Fibroblast of lung (primary cell): Measurements from ENCODE around the gene TBCK. TPM values are rescaled to one million over a fixed set of nuclear protein-coding genes. Genes with fewer than 3 reads are reported as not detected.

ENCODE experiments used
- DNase-seq, 2 donors: peaks; one replicate each; pipeline versions ENCODE4 v3.0.0 to v3.0.0-alpha.2; 2010; ENCODE audit warnings: low read depth in 2 of 2
- H2AFZ ChIP-seq: 2 replicates; pipeline ENCODE4 v1.5.1; 2012; ENCODE audit warnings: low read length, control low read depth, inconsistent platforms
- H3K27ac ChIP-seq: 2 replicates; pipeline ENCODE4 v1.5.1; 2011; ENCODE audit warnings: low read length, control low read depth; ENCODE audit not compliant: insufficient read depth
- H3K27me3 ChIP-seq: 2 replicates; pipeline ENCODE4 v1.5.1; 2011; ENCODE audit warnings: mild to moderate bottlenecking, low read length; ENCODE audit not compliant: control insufficient read depth, insufficient read depth
- H3K36me3 ChIP-seq: 2 replicates; pipeline ENCODE4 v1.5.1; 2011; ENCODE audit warnings: low read length; ENCODE audit not compliant: control insufficient read depth, insufficient read depth
- H3K4me1 ChIP-seq: 2 replicates; pipeline ENCODE4 v1.5.1; 2011; ENCODE audit warnings: low read length; ENCODE audit not compliant: control insufficient read depth, insufficient read depth; ENCODE audit errors: extremely low read depth
- H3K4me2 ChIP-seq: 2 replicates; pipeline ENCODE4 v1.5.1; 2011; ENCODE audit warnings: low read length, control low read depth; ENCODE audit not compliant: insufficient read depth; ENCODE audit errors: extremely low read depth
- H3K4me3 ChIP-seq, 4 experiments: fragments of 200-600 bp in 1 of 4; sonication (generic) in 1 of 4; replicated peaks in 1 of 4; 2 replicates each; pipeline ENCODE4 v1.5.1; 2011 to 2016; ENCODE audit warnings: low read length in 4 of 4, low read depth in 3 of 4, mild to moderate bottlenecking in 3 of 4, control low read depth in 2 of 4, inconsistent platforms in 1 of 4, mixed read lengths in 1 of 4; ENCODE audit not compliant: insufficient read depth in 1 of 4; ENCODE audit errors: control extremely low read depth in 1 of 4
- H3K79me2 ChIP-seq: 2 replicates; pipeline ENCODE4 v1.5.1; 2012; ENCODE audit warnings: mild to moderate bottlenecking, low read length, inconsistent platforms; ENCODE audit not compliant: control insufficient read depth, insufficient read depth
- H3K9ac ChIP-seq: 2 replicates; pipeline ENCODE4 v1.5.1; 2011; ENCODE audit warnings: mild to moderate bottlenecking, low read length, control low read depth; ENCODE audit not compliant: insufficient read depth
- H3K9me3 ChIP-seq: 2 replicates; pipeline ENCODE4 v1.5.1; 2012; ENCODE audit warnings: low read depth, low read length; ENCODE audit not compliant: control insufficient read depth, insufficient read depth
- H4K20me1 ChIP-seq: 2 replicates; pipeline ENCODE4 v1.5.1; 2011; ENCODE audit warnings: low read length; ENCODE audit not compliant: control insufficient read depth, insufficient read depth; ENCODE audit errors: extremely low read depth
- CTCF ChIP-seq, 2 donors: IDR thresholded peaks in 1 of 2; conservative IDR thresholded peaks in 1 of 2; 1 replicate in 1 of 2; 2 replicates in 1 of 2; pipeline ENCODE4 v1.5.1; 2011 to 2012; ENCODE audit warnings: low read length in 2 of 2, control low read depth in 1 of 2, inconsistent platforms in 1 of 2, low read depth in 1 of 2, mild to moderate bottlenecking in 1 of 2
- EZH2 ChIP-seq: IDR thresholded peaks from 2 replicates; pipeline ENCODE4 v1.5.1; 2012; ENCODE audit warnings: low read length, control low read depth, mild to moderate bottlenecking; ENCODE audit errors: missing control alignments
- polyA plus RNA-seq, 2 donors: library from polyadenylated mRNA; depleted of rRNA in 1 of 2; stranded (reverse) in 1 of 2; unstranded in 1 of 2; fragments of >200 nt; gene quantifications; 2 replicates each; pipeline ENCODE4 v1.2.1, GENCODE V29; 2011 to 2012; ENCODE audit warnings: missing spikeins in 1 of 2
- total RNA-seq: library from RNA; depleted of rRNA; stranded (reverse); fragments of >200 nt; gene quantifications from 2 replicates; pipeline ENCODE4 v1.2.1, GENCODE V29; 2014

TBCK gene
- total and polyA plus RNA-seq, 2 donors (not counting 1 experiment from before 2014, with no cell fraction given) = 29.0 to 69.9 TPM

- Histone ChIP-seq H3K4me2 (no peak overlapping the region), H3K27ac (no peak overlapping the region), H3K9me3 (no peaks in the 10 kb centered on the region), H3K4me3 (no peak overlapping the region), H2AFZ (no peak overlapping the region), H3K4me1 (no peaks in the 10 kb centered on the region), H3K36me3 (no peaks in the 10 kb centered on the region), H3K9ac (no peak overlapping the region), H3K27me3 (no peaks in the 10 kb centered on the region), H4K20me1 (no peaks in the 10 kb centered on the region), H3K79me2 (no peaks in the 10 kb centered on the region)
- no peak for TF ChIP-seq EZH2
- peak; percentile 64 to 69 for TF ChIP-seq CTCF (conservative IDR thresholded peaks at IDR 0.05 in 1 of 2, IDR thresholded peaks at IDR 0.05 in 1 of 2; ENCODE audit: low read depth in 1 of 2, low read length in 2 of 2)
- peak; percentile 50 to 67 for DNase-seq
Measured at GRCh38 chr4:106266201-106266600, 49.8 kb downstream of the TBCK start.

- H3K79me2 ChIP-seq = no peaks in the 10 kb centered on the region
- no peak for TF ChIP-seq EZH2
- TF ChIP-seq CTCF (conservative IDR thresholded peaks at IDR 0.05 in 1 of 2, IDR thresholded peaks at IDR 0.05 in 1 of 2; ENCODE audit: low read depth in 1 of 2, low read length in 2 of 2) = no peak
- H3K4me1 ChIP-seq = no peaks in the 10 kb centered on the region
- no peaks in the 10 kb centered on the region for H3K27me3 ChIP-seq
- no peaks in the 10 kb centered on the region for H3K9me3 ChIP-seq
- H2AFZ ChIP-seq = no peak overlapping the region
- DNase-seq = peak in 1 of 2 donors; percentile 7
- H3K4me3 ChIP-seq = no peak overlapping the region
- H3K9ac ChIP-seq = no peak overlapping the region
- H4K20me1 ChIP-seq = no peaks in the 10 kb centered on the region
- H3K4me2 ChIP-seq = no peak overlapping the region
- H3K27ac ChIP-seq = no peak overlapping the region
- no peaks in the 10 kb centered on the region for H3K36me3 ChIP-seq
Measured at GRCh38 chr4:106264331-106264728, 51.7 kb downstream of the TBCK start.

- Histone ChIP-seq H3K4me1 (no peaks in the 10 kb centered on the region), H3K36me3 (no peaks in the 10 kb centered on the region), H3K79me2 (no peaks in the 10 kb centered on the region), H2AFZ (no peak overlapping the region), H3K9me3 (no peaks in the 10 kb centered on the region), H3K4me2 (no peak overlapping the region), H3K4me3 (no peak overlapping the region), H3K27me3 (no peaks in the 10 kb centered on the region), H4K20me1 (no peaks in the 10 kb centered on the region), H3K27ac (no peak overlapping the region), H3K9ac (no peak overlapping the region)
- DNase-seq = no peak
- TF ChIP-seq EZH2 (no peak), CTCF (conservative IDR thresholded peaks at IDR 0.05 in 1 of 2, IDR thresholded peaks at IDR 0.05 in 1 of 2; ENCODE audit: low read depth in 1 of 2, low read length in 2 of 2) (no peak)
Measured at GRCh38 chr4:106263594-106264330, 52.2 kb downstream of the TBCK start.
